ENCODE measurements around the gene PTPN23.

- TF ChIP-seq, protein P1, sequence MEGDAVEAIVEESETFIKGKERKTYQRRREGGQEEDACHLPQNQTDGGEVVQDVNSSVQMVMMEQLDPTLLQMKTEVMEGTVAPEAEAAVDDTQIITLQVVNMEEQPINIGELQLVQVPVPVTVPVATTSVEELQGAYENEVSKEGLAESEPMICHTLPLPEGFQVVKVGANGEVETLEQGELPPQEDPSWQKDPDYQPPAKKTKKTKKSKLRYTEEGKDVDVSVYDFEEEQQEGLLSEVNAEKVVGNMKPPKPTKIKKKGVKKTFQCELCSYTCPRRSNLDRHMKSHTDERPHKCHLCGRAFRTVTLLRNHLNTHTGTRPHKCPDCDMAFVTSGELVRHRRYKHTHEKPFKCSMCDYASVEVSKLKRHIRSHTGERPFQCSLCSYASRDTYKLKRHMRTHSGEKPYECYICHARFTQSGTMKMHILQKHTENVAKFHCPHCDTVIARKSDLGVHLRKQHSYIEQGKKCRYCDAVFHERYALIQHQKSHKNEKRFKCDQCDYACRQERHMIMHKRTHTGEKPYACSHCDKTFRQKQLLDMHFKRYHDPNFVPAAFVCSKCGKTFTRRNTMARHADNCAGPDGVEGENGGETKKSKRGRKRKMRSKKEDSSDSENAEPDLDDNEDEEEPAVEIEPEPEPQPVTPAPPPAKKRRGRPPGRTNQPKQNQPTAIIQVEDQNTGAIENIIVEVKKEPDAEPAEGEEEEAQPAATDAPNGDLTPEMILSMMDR (IDR thresholded peaks at IDR 0.05; ENCODE audit: insufficient read depth, low read length, poor library complexity, severe bottlenecking): no peak
- no peak for TF ChIP-seq EZH2phosphoT487 (conservative IDR thresholded peaks at IDR 0.05; ENCODE audit: low read length)
Measured at GRCh38 chr3:47409284-47409683, 28.5 kb downstream of the PTPN23 start.
